HEK293T (cell line): ENCODE data around the gene TMEM120A.
"Not testable (repeated sequence)": the region's sequence is repeated elsewhere in the genome, so short reads cannot be mapped to it uniquely, and the experiment has no call there.

Source experiments
- ARNT ChIP-seq: fragments of 450-650 bp; IDR thresholded peaks from 2 replicates; pipeline ENCODE4 v1.6.1; 2017; ENCODE audit warnings: mild to moderate bottlenecking
- CTBP1 ChIP-seq: fragments of 450-650 bp; IDR thresholded peaks from 2 replicates; pipeline ENCODE4 v1.6.1; 2016; ENCODE audit warnings: borderline replicate concordance

DNA sequence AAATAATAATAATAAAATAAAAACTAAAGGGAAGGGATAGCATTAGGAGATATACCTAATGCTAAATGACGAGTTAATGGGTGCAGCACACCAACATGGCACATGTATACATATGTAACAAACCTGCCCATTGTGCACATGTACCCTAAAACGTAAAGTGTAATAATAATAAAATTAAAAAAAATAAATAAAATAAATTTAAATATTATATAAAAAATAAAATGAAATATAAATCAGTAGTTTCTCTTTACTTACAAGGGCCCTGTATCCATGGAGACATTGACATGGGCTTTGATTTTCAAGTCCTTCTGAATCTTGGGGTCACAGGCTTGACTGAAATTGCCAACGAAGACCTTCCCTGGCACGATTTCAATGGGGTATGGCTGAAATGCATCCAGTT is 10.6 kb upstream of the TMEM120A start:
- TF ChIP-seq ARNT, CTBP1: not testable (repeated sequence)
